H1 (cell line): ENCODE data around the gene TRPV6. TPM values are rescaled to one million over a fixed set of nuclear protein-coding genes. Genes with fewer than 3 reads are reported as not detected.

Experiments
- CTCF ChIA-PET: fragments of 300-600 bp; sonication (Branson Sonifier 250); formaldehyde crosslinking; loops from one replicate; lab custom pipeline; 2021; ENCODE audit not compliant: partially characterized antibody; lab: Charles Lee
- POLR2A ChIA-PET: fragments of 300-600 bp; sonication (Branson Sonifier 250); formaldehyde crosslinking; loops from one replicate; lab custom pipeline; 2021; ENCODE audit warnings: inconsistent platforms; ENCODE audit not compliant: partially characterized antibody; lab: Charles Lee
- DNase-seq, 2 experiments: peaks; one replicate each; pipeline versions ENCODE4 v3.0.0 to v3.0.0-alpha.2; 2010 to 2022; ENCODE audit warnings: low spot score in 2 of 2, low read depth in 1 of 2, mixed read lengths in 1 of 2
- FAIRE-seq: peaks from 2 replicates; lab custom pipeline; 2011; peaks lifted over from hg19 to GRCh38; lab: Jason Lieb, UNC
- H2AFZ ChIP-seq: 2 replicates; pipeline ENCODE4 v1.8.1; 2012; ENCODE audit warnings: low read length, inconsistent platforms
- H2AK5ac ChIP-seq: 2 replicates; pipeline ENCODE4 v1.6.1; 2013; ENCODE audit warnings: low read depth, low read length
- H2BK120ac ChIP-seq: replicated peaks from 2 replicates; pipeline ENCODE3; 2013; ENCODE audit warnings: low read depth, low read length, inconsistent platforms
- H2BK12ac ChIP-seq: 2 replicates; pipeline ENCODE4 v1.6.1; 2013; ENCODE audit warnings: low read depth, low read length
- H2BK15ac ChIP-seq: 2 replicates; pipeline ENCODE4 v1.6.1; 2013; ENCODE audit warnings: low read length
- H2BK20ac ChIP-seq: 2 replicates; pipeline ENCODE4 v1.6.1; 2013; ENCODE audit warnings: low read length
- H2BK5ac ChIP-seq: 2 replicates; pipeline ENCODE4 v1.6.1; 2013; ENCODE audit warnings: low read depth, low read length
- H3K14ac ChIP-seq: 2 replicates; pipeline ENCODE4 v1.6.1; 2013; ENCODE audit warnings: inconsistent platforms; ENCODE audit not compliant: insufficient read length
- H3K18ac ChIP-seq: 2 replicates; pipeline ENCODE4 v1.6.1; 2013; ENCODE audit warnings: low read length; ENCODE audit errors: extremely low read depth
- H3K23ac ChIP-seq: 2 replicates; pipeline ENCODE4 v1.6.1; 2013; ENCODE audit warnings: inconsistent platforms; ENCODE audit not compliant: insufficient read length
- H3K23me2 ChIP-seq: 2 replicates; pipeline ENCODE4 v1.6.1; 2013; ENCODE audit warnings: low read depth, low read length
- H3K27ac ChIP-seq: 2 replicates; pipeline ENCODE4 v1.6.1; 2011; ENCODE audit warnings: low read depth, low read length, inconsistent platforms
- H3K27me3 ChIP-seq, 4 experiments: replicated peaks in 1 of 4; 1 replicate in 1 of 4; 2 replicates in 3 of 4; pipeline versions ENCODE4 v1.6.1 to v1.8.1; 2011 to 2013; ENCODE audit warnings: low read length in 3 of 4, mild to moderate bottlenecking in 3 of 4, inconsistent platforms in 2 of 4, mixed read lengths in 2 of 4, moderate library complexity in 1 of 4; ENCODE audit not compliant: control insufficient read depth in 3 of 4, insufficient read depth in 3 of 4; ENCODE audit errors: extremely low read depth in 1 of 4
- H3K36me3 ChIP-seq, 4 experiments: 2 replicates each; pipeline versions ENCODE4 v1.6.1 to v1.8.1; 2011 to 2013; ENCODE audit warnings: mild to moderate bottlenecking in 4 of 4, low read length in 3 of 4, moderate library complexity in 2 of 4, control low read depth in 1 of 4, inconsistent platforms in 1 of 4; ENCODE audit not compliant: insufficient read depth in 4 of 4, control insufficient read depth in 2 of 4
- H3K4ac ChIP-seq: replicated peaks from 2 replicates; pipeline ENCODE3; 2013; ENCODE audit warnings: low read length, low read depth, mixed read lengths, inconsistent platforms; ENCODE audit not compliant: insufficient read length
- H3K4me1 ChIP-seq, 4 experiments: replicated peaks in 1 of 4; 1 replicate in 1 of 4; 2 replicates in 3 of 4; pipeline versions ENCODE4 v1.6.1 to v1.8.1; 2011 to 2013; ENCODE audit warnings: low read length in 3 of 4, inconsistent platforms in 2 of 4, mixed read lengths in 1 of 4; ENCODE audit not compliant: insufficient read depth in 4 of 4, control insufficient read depth in 3 of 4
- H3K4me2 ChIP-seq, 2 experiments: 2 replicates each; pipeline versions ENCODE4 v1.6.1 to v1.8.1; 2011 to 2013; ENCODE audit warnings: low read depth in 2 of 2, low read length in 2 of 2, control low read depth in 1 of 2, inconsistent platforms in 1 of 2, mild to moderate bottlenecking in 1 of 2; ENCODE audit not compliant: insufficient read depth in 1 of 2
- H3K4me3 ChIP-seq, 4 experiments: fragments of 200-600, 300-600 bp in 1 of 4; sonication (generic), shearing (Covaris generic), sonication (Bioruptor Twin) in 1 of 4; 2 replicates each; pipeline versions ENCODE4 v1.5.1 to v1.8.1; 2011 to 2016; ENCODE audit warnings: low read length in 4 of 4, low read depth in 3 of 4, control low read depth in 2 of 4, inconsistent platforms in 2 of 4, mild to moderate bottlenecking in 2 of 4, mixed read lengths in 1 of 4, moderate library complexity in 1 of 4; ENCODE audit not compliant: insufficient read depth in 2 of 4; ENCODE audit errors: extremely low read depth in 1 of 4
- H3K56ac ChIP-seq: replicated peaks from 2 replicates; pipeline ENCODE3; 2013; ENCODE audit warnings: low read depth, mild to moderate bottlenecking, mixed read lengths, low read length, inconsistent platforms; ENCODE audit not compliant: insufficient read length
- H3K79me1 ChIP-seq: 2 replicates; pipeline ENCODE4 v1.6.1; 2013; ENCODE audit warnings: low read depth, low read length, control low read depth
- H3K79me2 ChIP-seq, 2 experiments: 2 replicates each; pipeline versions ENCODE4 v1.6.1 to v1.8.1; 2012 to 2013; ENCODE audit warnings: low read length in 2 of 2, mild to moderate bottlenecking in 2 of 2, inconsistent platforms in 1 of 2; ENCODE audit not compliant: insufficient read depth in 2 of 2, control insufficient read depth in 1 of 2
- H3K9ac ChIP-seq, 4 experiments: replicated peaks in 1 of 4; 1 replicate in 1 of 4; 2 replicates in 3 of 4; pipeline versions ENCODE4 v1.6.1 to v1.8.1; 2011 to 2013; ENCODE audit warnings: low read depth in 3 of 4, low read length in 3 of 4, control low read depth in 2 of 4, mild to moderate bottlenecking in 2 of 4, moderate library complexity in 2 of 4, inconsistent platforms in 1 of 4; ENCODE audit errors: extremely low read depth in 1 of 4
- H3K9me3 ChIP-seq, 2 experiments: 2 replicates each; pipeline versions ENCODE4 v1.6.1 to v1.8.1; 2012 to 2013; ENCODE audit warnings: mild to moderate bottlenecking in 2 of 2, moderate library complexity in 2 of 2, control low read depth in 1 of 2, inconsistent platforms in 1 of 2, low read depth in 1 of 2, low read length in 1 of 2, mixed read lengths in 1 of 2; ENCODE audit not compliant: insufficient read depth in 2 of 2
- H4K20me1 ChIP-seq, 2 experiments: replicated peaks in 1 of 2; 2 replicates each; pipeline versions ENCODE3 to v1.8.1; 2011 to 2013; ENCODE audit warnings: inconsistent platforms in 2 of 2, low read length in 2 of 2, mild to moderate bottlenecking in 1 of 2; ENCODE audit not compliant: insufficient read depth in 2 of 2, control insufficient read depth in 1 of 2
- H4K5ac ChIP-seq: 2 replicates; pipeline ENCODE4 v1.6.1; 2013; ENCODE audit warnings: low read length, low read depth, mixed read lengths, inconsistent platforms; ENCODE audit not compliant: insufficient read length
- H4K8ac ChIP-seq: 2 replicates; pipeline ENCODE4 v1.8.0; 2013; ENCODE audit warnings: mild to moderate bottlenecking, moderate library complexity, low read length, inconsistent platforms; ENCODE audit not compliant: insufficient read depth; ENCODE audit errors: extremely low read depth
- H4K91ac ChIP-seq: replicated peaks from 2 replicates; pipeline ENCODE3; 2013; ENCODE audit warnings: low read length, mixed read lengths, inconsistent platforms; ENCODE audit not compliant: insufficient read length
- WGBS, 2 experiments: shearing (Covaris generic) in 1 of 2; methylation state at CpG; one replicate each; pipeline versions ENCODE4 v1.1.6 to v1.1.7; 2013 to 2015; ENCODE audit warnings: low lambda C conversion rate in 2 of 2, mixed read lengths in 2 of 2, inconsistent platforms in 1 of 2, low coverage in 1 of 2, missing lambda C conversion rate in 1 of 2; ENCODE audit not compliant: insufficient replicate concordance in 2 of 2, insufficient coverage in 1 of 2, insufficient read length in 1 of 2; ENCODE audit errors: extremely low coverage in 1 of 2, missing lambda C conversion rate in 1 of 2; 5-methylcytosine and 5-hydroxymethylcytosine counted together
- polyA plus RNA-seq, 7 experiments: library from polyadenylated mRNA; depleted of rRNA in 3 of 7; stranded (reverse) in 5 of 7; unstranded in 2 of 7; fragments of >200 nt in 5 of 7; fragments of 200-250 nt in 2 of 7; gene quantifications; 1 replicate in 5 of 7; 2 replicates in 1 of 7; 4 replicates in 1 of 7; pipeline versions ENCODE4 v1.2.1 to v1.2.3, GENCODE V29; 2011 to 2013; ENCODE audit warnings: missing spikeins in 2 of 7, mixed read lengths in 2 of 7
- total RNA-seq: library from RNA; stranded (reverse); fragmentation: NEBNext Ultra II Directional; extraction: Animal tissue kit (Norgen Biotek cat#: 25700); gene quantifications from 2 replicates; pipeline ENCODE4 v1.2.1, GENCODE V29; 2021

TRPV6 gene
- total and polyA plus RNA-seq, 2 of the 8 experiments (the other 6 are each of a cell fraction or from before 2014, with no cell fraction given): 0.52 to 1.1 TPM

DNA sequence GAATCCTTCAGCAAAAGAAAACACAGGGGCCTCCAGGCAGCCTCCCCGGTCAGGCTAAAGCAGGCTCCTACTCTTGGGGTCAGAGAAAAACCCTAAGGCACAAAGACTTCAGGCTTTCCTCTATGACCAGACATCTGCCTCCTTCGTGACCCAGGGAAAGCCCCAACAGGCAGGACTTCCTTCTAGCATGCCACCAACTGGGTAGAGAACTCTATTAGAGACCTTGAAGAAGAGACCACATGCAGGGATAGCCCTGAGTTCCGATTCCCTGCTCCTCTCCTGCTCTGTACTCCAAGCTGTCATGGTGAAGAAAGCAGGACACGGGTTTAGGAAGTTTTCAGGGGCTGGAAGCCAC lies 1.3 kb downstream of the TRPV6 start:
- H2BK120ac ChIP-seq: no peak overlapping the region
- no peak overlapping the region for H3K4me3 ChIP-seq
- no peak overlapping the region for H3K4me2 ChIP-seq
- H3K4me1 ChIP-seq: peaks cover 0 to 10% (median 2%) of the 10 kb centered on the region in 4 experiments; a peak in 2 of 7 replicates
- no peak overlapping the region for H3K23ac ChIP-seq
- H3K27ac ChIP-seq: no peak overlapping the region
- no peak overlapping the region for H2BK15ac ChIP-seq
- H4K5ac ChIP-seq: no peak overlapping the region
- no peak overlapping the region for H3K9ac ChIP-seq
- H3K18ac ChIP-seq: no peak overlapping the region
- DNase-seq (no peak), FAIRE-seq (no peak)
- 0 out of 7 replicates have a peak, but pooled peaks cover 0 to 2% (median 0%) of the 10 kb centered on the region in 4 experiments for H3K27me3 ChIP-seq
- no peak overlapping the region for H4K91ac ChIP-seq
- no peaks in the 10 kb centered on the region for H3K9me3 ChIP-seq
- H2BK5ac ChIP-seq: no peak overlapping the region
- H3K4ac ChIP-seq: no peak overlapping the region
- peaks cover 4% of the 10 kb centered on the region; the same call in 1 of the 2 replicates for H3K23me2 ChIP-seq
- no peaks in the 10 kb centered on the region for H3K79me2 ChIP-seq
- no peaks in the 10 kb centered on the region for H3K79me1 ChIP-seq
- 96% methylated on average over 4 of the region's 4 CpGs; no CpG with 5 or more reads in 1 of the 2 experiments for WGBS, 2 experiments
- no peak overlapping the region for H2BK12ac ChIP-seq
- CTCF ChIA-PET: no interaction called here
- no peak overlapping the region for H2BK20ac ChIP-seq
- no peak overlapping the region for H3K14ac ChIP-seq
- POLR2A ChIA-PET: no interaction called here
- no peaks in the 10 kb centered on the region for H3K36me3 ChIP-seq
- H3K56ac ChIP-seq: no peak overlapping the region
- H4K8ac ChIP-seq: no peak overlapping the region
- H4K20me1 ChIP-seq: no peaks in the 10 kb centered on the region
- no peak overlapping the region for H2AFZ ChIP-seq
- no peak overlapping the region for H2AK5ac ChIP-seq
